ENCODE measurements around the gene TWF2. TPM values are rescaled to one million over a fixed set of nuclear protein-coding genes. Genes with fewer than 3 reads are reported as not detected.

TWF2 gene
- total and polyA plus RNA-seq, 2 of the 4 experiments (the other 2 are of a cell fraction), result 111 to 145 TPM

DNA sequence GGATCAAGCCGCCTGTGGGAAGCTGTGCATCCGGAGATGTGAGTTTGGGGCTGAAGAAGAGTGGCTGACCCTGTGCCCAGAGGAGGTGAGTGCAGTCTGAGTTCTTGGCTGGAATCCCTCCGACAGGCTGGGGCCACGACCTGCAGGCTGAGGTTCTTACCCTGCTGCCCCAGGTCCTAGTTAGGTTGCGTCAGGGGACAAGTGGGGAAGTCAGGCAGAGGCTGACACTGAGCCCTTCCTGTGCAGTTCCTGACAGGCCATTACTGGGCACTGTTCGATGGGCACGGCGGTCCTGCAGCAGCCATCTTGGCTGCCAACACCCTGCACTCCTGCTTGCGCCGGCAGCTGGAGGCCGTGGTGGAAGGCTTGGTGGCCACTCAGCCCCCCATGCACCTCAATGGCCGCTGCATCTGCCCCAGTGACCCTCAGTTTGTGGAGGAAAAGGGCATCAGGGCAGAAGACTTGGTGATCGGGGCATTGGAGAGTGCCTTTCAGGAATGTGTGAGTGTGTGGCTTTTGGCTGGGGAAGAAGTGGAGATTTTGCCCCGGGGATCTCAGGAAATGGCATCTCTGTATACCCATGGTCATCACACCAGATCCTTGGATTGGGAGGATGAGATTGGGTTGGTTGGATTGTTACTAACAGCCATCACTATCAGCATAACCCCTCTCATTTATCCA, 7.9 kb upstream of the TWF2 start:
- ATAC-seq (ENCODE audit: low read depth) (no peak), DNase-seq (no peak)
- Histone ChIP-seq H3K27me3 (ENCODE audit: control insufficient read depth, insufficient read depth, low read length) (no peaks in the 10 kb centered on the region), H3K9me3 (ENCODE audit: control insufficient read depth, insufficient read depth, low read length) (0 out of 2 replicates have a peak, but pooled peaks cover 1% of the 10 kb centered on the region), H3K4me1 (ENCODE audit: control insufficient read depth, insufficient read depth, low read length) (peaks cover 20% of the 10 kb centered on the region), H2BK5ac (ENCODE audit: low read depth, low read length, poor library complexity, severe bottlenecking) (no peak overlapping the region), H4K5ac (ENCODE audit: low read depth, low read length) (no peak overlapping the region), H3K27ac (ENCODE audit: insufficient read depth, low read length) (no peak overlapping the region), H2BK20ac (ENCODE audit: low read depth, low read length) (no peak overlapping the region), H3K4me2 (ENCODE audit: low read depth, low read length) (peak overlapping the region; percentile 84; the same call in 1 of the 2 replicates), H3K9me1 (ENCODE audit: insufficient read depth, low read length) (peaks cover 34% of the 10 kb centered on the region), H3K56ac (ENCODE audit: extremely low read depth, insufficient read depth, low read length) (no peak overlapping the region), H2BK15ac (ENCODE audit: low read depth, low read length) (no peak overlapping the region), H3K4ac (ENCODE audit: low read depth, low read length) (peak overlapping the region; percentile 75; the same call in 1 of the 2 replicates), H2BK120ac (ENCODE audit: low read depth, low read length) (no peak overlapping the region), H3K23ac (ENCODE audit: low read depth, low read length) (no peak overlapping the region), H3K36me3 (ENCODE audit: control insufficient read depth, insufficient read depth, low read length) (peaks cover 30% of the 10 kb centered on the region), H4K8ac (ENCODE audit: low read depth in 2 of 2, low read length in 2 of 2) (no peak overlapping the region; a peak in 1 of 4 replicates), H3K79me1 (ENCODE audit: low read depth in 1 of 2, low read length in 2 of 2) (peaks cover 9 to 63% of the 10 kb centered on the region in 2 experiments), H3K9ac (ENCODE audit: low read depth, low read length) (no peak overlapping the region), H2AFZ (replicated peaks; ENCODE audit: low read length, poor library complexity) (peak overlapping the region; percentile 12), H4K20me1 (ENCODE audit: insufficient read depth, low read length) (peaks cover 16% of the 10 kb centered on the region; the same call in 1 of the 2 replicates), H3K18ac (ENCODE audit: low read depth, low read length) (no peak overlapping the region), H3K4me3 (ENCODE audit: insufficient read depth, low read depth, low read length) (no peak overlapping the region), H4K91ac (ENCODE audit: insufficient read depth, low read depth, low read length) (no peak overlapping the region), H3K14ac (replicated peaks; ENCODE audit: low read depth, low read length) (no peak overlapping the region), H2AK5ac (ENCODE audit: low read depth, low read length) (peak overlapping the region; percentile 95; the same call in 1 of the 2 replicates), H2AK9ac (replicated peaks; ENCODE audit: low read depth, low read length, poor library complexity) (peak overlapping the region; percentile 82)
- BruUV-seq (replicated peaks), result no TSS peak
- in situ Hi-C loops (cut with MboI; ENCODE audit: low sequenced_read_pairs) (no loop called here), intact Hi-C loops (cut with micrococcal nuclease) (no loop called here), dilution Hi-C loops (cut with HindIII; ENCODE audit: low sequenced_read_pairs, unreplicated experiment) (no loop called here)
- 83% methylated on average over 8 of the region's 14 CpGs; no CpG with 5 or more reads in 1 of the 2 experiments for WGBS, 2 experiments (ENCODE audit: extremely low coverage in 2 of 2, insufficient read length in 1 of 2)
- ChIA-PET CTCF (interaction anchor here (1.2 kb wide), 1 partner anchor 12 kb away, joined by 3 read pairs; no protein-coding TSS in a partner anchor), POLR2A (ENCODE audit: unreplicated experiment) (interaction anchor here (1.1 kb wide), 1 partner anchor 13 kb away, joined by 3 read pairs; no protein-coding TSS in a partner anchor)
- TF ChIP-seq, protein P1, sequence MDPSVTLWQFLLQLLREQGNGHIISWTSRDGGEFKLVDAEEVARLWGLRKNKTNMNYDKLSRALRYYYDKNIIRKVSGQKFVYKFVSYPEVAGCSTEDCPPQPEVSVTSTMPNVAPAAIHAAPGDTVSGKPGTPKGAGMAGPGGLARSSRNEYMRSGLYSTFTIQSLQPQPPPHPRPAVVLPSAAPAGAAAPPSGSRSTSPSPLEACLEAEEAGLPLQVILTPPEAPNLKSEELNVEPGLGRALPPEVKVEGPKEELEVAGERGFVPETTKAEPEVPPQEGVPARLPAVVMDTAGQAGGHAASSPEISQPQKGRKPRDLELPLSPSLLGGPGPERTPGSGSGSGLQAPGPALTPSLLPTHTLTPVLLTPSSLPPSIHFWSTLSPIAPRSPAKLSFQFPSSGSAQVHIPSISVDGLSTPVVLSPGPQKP (IDR thresholded peaks at IDR 0.05; ENCODE audit: borderline replicate concordance, low read depth, low read length), result no peak
- TF ChIP-seq FOS (IDR thresholded peaks at IDR 0.05; ENCODE audit: low read depth, low read length) (no peak), SMC3 (IDR thresholded peaks at IDR 0.05; ENCODE audit: low read depth, low read length) (no peak), RFX5 (IDR thresholded peaks at IDR 0.05; ENCODE audit: low read depth, low read length) (no peak), RAD21 (IDR thresholded peaks at IDR 0.05; ENCODE audit: low read length) (no peak), MAFK (IDR thresholded peaks at IDR 0.05; ENCODE audit: low read depth, low read length) (no peak), RCOR1 (IDR thresholded peaks at IDR 0.05; ENCODE audit: insufficient replicate concordance, low read length) (no peak), MAZ (IDR thresholded peaks at IDR 0.05; ENCODE audit: borderline replicate concordance, low read depth, low read length) (no peak), MXI1 (IDR thresholded peaks at IDR 0.05; ENCODE audit: borderline replicate concordance, low read depth, low read length) (no peak), NFE2L2 (IDR thresholded peaks at IDR 0.05; ENCODE audit: low read depth, low read length) (no peak), POLR2A (IDR thresholded peaks at IDR 0.05; ENCODE audit: low read depth, low read length) (no peak), CHD1 (IDR thresholded peaks at IDR 0.05; ENCODE audit: low read depth, low read length) (no peak), CEBPB (IDR thresholded peaks at IDR 0.05; ENCODE audit: low read depth, low read length) (no peak)
- TF ChIP-seq, protein P2, sequence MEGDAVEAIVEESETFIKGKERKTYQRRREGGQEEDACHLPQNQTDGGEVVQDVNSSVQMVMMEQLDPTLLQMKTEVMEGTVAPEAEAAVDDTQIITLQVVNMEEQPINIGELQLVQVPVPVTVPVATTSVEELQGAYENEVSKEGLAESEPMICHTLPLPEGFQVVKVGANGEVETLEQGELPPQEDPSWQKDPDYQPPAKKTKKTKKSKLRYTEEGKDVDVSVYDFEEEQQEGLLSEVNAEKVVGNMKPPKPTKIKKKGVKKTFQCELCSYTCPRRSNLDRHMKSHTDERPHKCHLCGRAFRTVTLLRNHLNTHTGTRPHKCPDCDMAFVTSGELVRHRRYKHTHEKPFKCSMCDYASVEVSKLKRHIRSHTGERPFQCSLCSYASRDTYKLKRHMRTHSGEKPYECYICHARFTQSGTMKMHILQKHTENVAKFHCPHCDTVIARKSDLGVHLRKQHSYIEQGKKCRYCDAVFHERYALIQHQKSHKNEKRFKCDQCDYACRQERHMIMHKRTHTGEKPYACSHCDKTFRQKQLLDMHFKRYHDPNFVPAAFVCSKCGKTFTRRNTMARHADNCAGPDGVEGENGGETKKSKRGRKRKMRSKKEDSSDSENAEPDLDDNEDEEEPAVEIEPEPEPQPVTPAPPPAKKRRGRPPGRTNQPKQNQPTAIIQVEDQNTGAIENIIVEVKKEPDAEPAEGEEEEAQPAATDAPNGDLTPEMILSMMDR (conservative IDR thresholded peaks at IDR 0.05; ENCODE audit: low read depth, low read length), result no peak
- TF ChIP-seq, protein P3, sequence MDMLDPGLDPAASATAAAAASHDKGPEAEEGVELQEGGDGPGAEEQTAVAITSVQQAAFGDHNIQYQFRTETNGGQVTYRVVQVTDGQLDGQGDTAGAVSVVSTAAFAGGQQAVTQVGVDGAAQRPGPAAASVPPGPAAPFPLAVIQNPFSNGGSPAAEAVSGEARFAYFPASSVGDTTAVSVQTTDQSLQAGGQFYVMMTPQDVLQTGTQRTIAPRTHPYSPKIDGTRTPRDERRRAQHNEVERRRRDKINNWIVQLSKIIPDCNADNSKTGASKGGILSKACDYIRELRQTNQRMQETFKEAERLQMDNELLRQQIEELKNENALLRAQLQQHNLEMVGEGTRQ (IDR thresholded peaks at IDR 0.05; ENCODE audit: low read depth, low read length), result no peak
